ENCODE data around the gene GOLPH3L.

GRCh38 chr1:150695561-150695960, 1.4 kb downstream of the GOLPH3L start:
- TF ChIP-seq CTCF (IDR thresholded peaks at IDR 0.05), result no peak
- TF ChIP-seq EZH2 (IDR thresholded peaks at IDR 0.05), result no peak
- TF ChIP-seq EZH2phosphoT487 (IDR thresholded peaks at IDR 0.05), result no peak

Measured in neural progenitor cell (in vitro differentiated cells).